Chondrocyte (in vitro differentiated cells): ENCODE data around the gene PALLD. TPM values are rescaled to one million over a fixed set of nuclear protein-coding genes. Genes with fewer than 3 reads are reported as not detected.

Experiments
- DNase-seq: peaks from one replicate; pipeline ENCODE4 v3.0.0; 2021; ENCODE audit warnings: mixed read lengths, low spot score
- H3K27ac Mint-ChIP-seq: one replicate; pipeline ENCODE4 v1.8.0; 2021; ENCODE audit warnings: mild to moderate bottlenecking, moderate library complexity, mixed read lengths; ENCODE audit not compliant: unreplicated experiment
- H3K27me3 Mint-ChIP-seq: 2 replicates; pipeline ENCODE4 v1.8.0; 2021; ENCODE audit warnings: low read depth, mixed read lengths
- H3K36me3 Mint-ChIP-seq: 2 replicates; pipeline ENCODE4 v1.8.0; 2021; ENCODE audit warnings: low read depth, mixed read lengths
- H3K4me1 Mint-ChIP-seq: 2 replicates; pipeline ENCODE4 v1.8.0; 2021; ENCODE audit warnings: low read depth, mild to moderate bottlenecking, mixed read lengths
- H3K4me3 Mint-ChIP-seq: one replicate; pipeline ENCODE4 v1.8.0; 2021; ENCODE audit warnings: mild to moderate bottlenecking, moderate library complexity, mixed read lengths; ENCODE audit not compliant: unreplicated experiment
- H3K9me3 Mint-ChIP-seq: 2 replicates; pipeline ENCODE4 v1.8.0; 2021; ENCODE audit warnings: low read depth, mixed read lengths
- CTCF ChIP-seq: fragments of 200-600 bp; sonication (generic); IDR thresholded peaks from 2 replicates; pipeline ENCODE4 v1.5.0; 2021; ENCODE audit warnings: antibody characterized with exemption, mild to moderate bottlenecking, moderate library complexity
- total RNA-seq: library from RNA; stranded (reverse); gene quantifications from 3 replicates; pipeline ENCODE4 v1.2.1, GENCODE V29; 2021

The PALLD gene
- total RNA-seq, 1 donor from 2014 or later = 900 TPM

- no peak for TF ChIP-seq CTCF
- DNase-seq = no peak
- Mint-ChIP-seq H3K27ac (peak overlapping the region; percentile 92), H3K9me3 (no peaks in the 10 kb centered on the region), H3K4me1 (peaks cover 100% of the 10 kb centered on the region), H3K36me3 (peaks cover 1% of the 10 kb centered on the region), H3K4me3 (no peak overlapping the region), H3K27me3 (no peaks in the 10 kb centered on the region)
Measured at GRCh38 chr4:168662297-168662984, 165.6 kb downstream of the PALLD start.

GRCh38 chr4:168664242-168664891, 167.5 kb downstream of the PALLD start:
- Mint-ChIP-seq H3K4me1 (peaks cover 96% of the 10 kb centered on the region), H3K36me3 (peaks cover 4% of the 10 kb centered on the region), H3K9me3 (no peaks in the 10 kb centered on the region), H3K27ac (peak overlapping the region; percentile 92), H3K4me3 (no peak overlapping the region), H3K27me3 (no peaks in the 10 kb centered on the region)
- TF ChIP-seq CTCF = no peak
- no peak for DNase-seq

GRCh38 chr4:168666531-168666930, 169.7 kb downstream of the PALLD start:
- no peak overlapping the region for H3K4me3 Mint-ChIP-seq
- H3K27ac Mint-ChIP-seq = peak overlapping the region; percentile 98
- DNase-seq = no peak
- TF ChIP-seq CTCF = no peak
- no peaks in the 10 kb centered on the region for H3K27me3 Mint-ChIP-seq
- peaks cover 83% of the 10 kb centered on the region for H3K4me1 Mint-ChIP-seq
- H3K36me3 Mint-ChIP-seq = peaks cover 10% of the 10 kb centered on the region
- H3K9me3 Mint-ChIP-seq = no peaks in the 10 kb centered on the region

GRCh38 chr4:168667376-168667775, 170.5 kb downstream of the PALLD start:
- TF ChIP-seq CTCF = no peak
- Mint-ChIP-seq H3K27me3 (no peaks in the 10 kb centered on the region), H3K4me3 (peak overlapping the region; percentile 44), H3K27ac (peak overlapping the region; percentile 98), H3K9me3 (no peaks in the 10 kb centered on the region), H3K4me1 (peaks cover 77% of the 10 kb centered on the region), H3K36me3 (peaks cover 12% of the 10 kb centered on the region)
- DNase-seq = no peak

GRCh38 chr4:168667921-168668320, 171.1 kb downstream of the PALLD start:
- no peak for DNase-seq
- H3K4me3 Mint-ChIP-seq = no peak overlapping the region
- TF ChIP-seq CTCF = no peak
- peaks cover 12% of the 10 kb centered on the region for H3K36me3 Mint-ChIP-seq
- no peaks in the 10 kb centered on the region for H3K9me3 Mint-ChIP-seq
- H3K4me1 Mint-ChIP-seq = peaks cover 72% of the 10 kb centered on the region
- no peaks in the 10 kb centered on the region for H3K27me3 Mint-ChIP-seq
- H3K27ac Mint-ChIP-seq = peak overlapping the region; percentile 82
